MM.1S (cell line): ENCODE results near the gene BPIFB1.

ENCODE experiments used
- CTCF ChIP-seq: fragments of 300-600 bp; sonication (generic); IDR thresholded peaks from 2 replicates; pipeline ENCODE4 v1.5.1; 2016; ENCODE audit warnings: antibody characterized with exemption, low read length, mixed read lengths
- EZH2 ChIP-seq: fragments of 300-600 bp; sonication (generic); optimal IDR thresholded peaks from 2 replicates; pipeline ENCODE3; 2017; ENCODE audit warnings: low read depth, mild to moderate bottlenecking, antibody characterized with exemption, low read length, mixed read lengths
- EZH2phosphoT487 ChIP-seq: fragments of 300-600 bp; sonication (generic); IDR thresholded peaks from 2 replicates; pipeline ENCODE4 v1.6.1; 2018; ENCODE audit warnings: antibody characterized with exemption, low read length

GRCh38 chr20:33236351-33236750, 46.7 kb upstream of the BPIFB1 start:
- no peak for TF ChIP-seq CTCF
- no peak for TF ChIP-seq EZH2phosphoT487
- TF ChIP-seq EZH2 = no peak
